Ascending aorta (tissue), 2 donors: Measurements from ENCODE around the gene GDPD5. TPM values are rescaled to one million over a fixed set of nuclear protein-coding genes. Genes with fewer than 3 reads are reported as not detected.
A peak's percentile ranks its signal among the peaks of the same experiment; 100 is the strongest.

ENCODE experiments used
- DNase-seq, 2 donors: peaks; one replicate each; pipeline ENCODE4 v3.0.0-alpha.2; 2019; ENCODE audit warnings: low spot score in 2 of 2
- H3K27ac ChIP-seq, 2 donors: fragments of 200-600 bp; sonication (generic); one replicate each; pipeline ENCODE4 v1.5.1; 2016 to 2017; ENCODE audit warnings: mild to moderate bottlenecking in 1 of 2
- H3K27me3 ChIP-seq: fragments of 200-600 bp; sonication (generic); one replicate; pipeline ENCODE4 v1.5.1; 2017
- H3K36me3 ChIP-seq, 2 donors: fragments of 200-600 bp; sonication (generic); one replicate each; pipeline ENCODE4 v1.5.1; 2016
- H3K4me1 ChIP-seq, 2 donors: fragments of 200-600 bp; sonication (generic); one replicate each; pipeline ENCODE4 v1.5.1; 2016 to 2017; ENCODE audit warnings: mild to moderate bottlenecking in 1 of 2
- H3K4me3 ChIP-seq, 2 donors: fragments of 200-600 bp; sonication (generic); one replicate each; pipeline ENCODE4 v1.5.1; 2016 to 2017; ENCODE audit warnings: mild to moderate bottlenecking in 1 of 2
- H3K9me3 ChIP-seq, 2 donors: fragments of 200-600 bp; sonication (generic); one replicate each; pipeline ENCODE4 v1.5.1; 2016
- intact Hi-C: fragments of 100-400 bp; cut with DNase I; formaldehyde crosslinking; loops from one replicate; pipeline ENCODE4 v1.15.1; 2023
- total RNA-seq: library from RNA; depleted of rRNA; stranded (reverse); fragments of >200 nt; gene quantifications from one replicate; pipeline ENCODE4 v1.1.0, GENCODE V29; 2016
- TF ChIP-seq, protein P1 (sequence below), 3 experiments: fragments of 200-600 bp in 2 of 3; fragments of 450-650 bp in 1 of 3; sonication (generic) in 2 of 3; IDR thresholded peaks; one replicate each; pipeline ENCODE4 v1.5.1; 2016 to 2019; ENCODE audit warnings: antibody characterized with exemption in 3 of 3, mild to moderate bottlenecking in 1 of 3, moderate library complexity in 1 of 3

The GDPD5 gene
- total RNA-seq, 1 donor from 2014 or later: 64.6 TPM

DNA sequence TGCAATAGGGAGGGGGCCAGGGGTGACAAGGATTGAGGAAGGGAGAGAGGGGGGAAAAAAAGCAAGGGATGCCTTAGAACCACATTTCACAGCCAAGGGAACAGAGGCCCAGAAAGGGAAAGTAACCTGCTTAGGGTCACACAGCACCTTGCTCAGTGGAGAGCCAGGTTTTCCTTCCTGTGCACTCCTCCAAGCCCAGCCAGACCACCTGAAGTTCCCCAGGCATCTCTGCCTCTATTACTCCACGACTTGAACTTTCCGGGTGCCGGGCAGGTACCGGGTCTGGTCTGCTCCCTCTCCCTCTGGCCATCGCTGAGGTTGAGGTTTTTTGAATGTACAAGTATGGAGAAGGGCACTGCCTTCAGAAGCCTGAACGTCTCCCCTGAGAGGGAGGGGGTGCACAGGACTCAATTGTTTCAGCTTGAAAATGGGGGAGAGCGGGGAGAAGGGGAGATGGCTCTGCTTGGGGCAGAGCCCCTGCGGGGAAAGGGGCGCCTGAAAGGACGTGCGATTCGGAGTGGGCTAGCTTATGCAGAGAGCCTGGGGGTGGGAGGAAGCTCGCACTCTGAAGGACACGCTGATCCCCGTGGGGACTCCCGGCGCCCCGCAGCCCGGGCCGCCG, 35.8 kb upstream of the GDPD5 start:
- H3K4me1 ChIP-seq: peaks cover 31 to 67% of the 10 kb centered on the region in 2 donors
- TF ChIP-seq, protein P1, sequence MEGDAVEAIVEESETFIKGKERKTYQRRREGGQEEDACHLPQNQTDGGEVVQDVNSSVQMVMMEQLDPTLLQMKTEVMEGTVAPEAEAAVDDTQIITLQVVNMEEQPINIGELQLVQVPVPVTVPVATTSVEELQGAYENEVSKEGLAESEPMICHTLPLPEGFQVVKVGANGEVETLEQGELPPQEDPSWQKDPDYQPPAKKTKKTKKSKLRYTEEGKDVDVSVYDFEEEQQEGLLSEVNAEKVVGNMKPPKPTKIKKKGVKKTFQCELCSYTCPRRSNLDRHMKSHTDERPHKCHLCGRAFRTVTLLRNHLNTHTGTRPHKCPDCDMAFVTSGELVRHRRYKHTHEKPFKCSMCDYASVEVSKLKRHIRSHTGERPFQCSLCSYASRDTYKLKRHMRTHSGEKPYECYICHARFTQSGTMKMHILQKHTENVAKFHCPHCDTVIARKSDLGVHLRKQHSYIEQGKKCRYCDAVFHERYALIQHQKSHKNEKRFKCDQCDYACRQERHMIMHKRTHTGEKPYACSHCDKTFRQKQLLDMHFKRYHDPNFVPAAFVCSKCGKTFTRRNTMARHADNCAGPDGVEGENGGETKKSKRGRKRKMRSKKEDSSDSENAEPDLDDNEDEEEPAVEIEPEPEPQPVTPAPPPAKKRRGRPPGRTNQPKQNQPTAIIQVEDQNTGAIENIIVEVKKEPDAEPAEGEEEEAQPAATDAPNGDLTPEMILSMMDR (IDR thresholded peaks at IDR 0.05): no peak
- H3K4me3 ChIP-seq: peak overlapping the region; percentile 80 to 93
- intact Hi-C loops: loop anchor here (1.0 kb wide), 1 partner anchor 7 kb away; no protein-coding TSS in a partner anchor
- peak overlapping the region; percentile 99 to 100 for H3K27ac ChIP-seq
- DNase-seq: no peak
- H3K27me3 ChIP-seq: no peaks in the 10 kb centered on the region
- peaks cover 8 to 15% of the 10 kb centered on the region in 2 donors for H3K36me3 ChIP-seq
- H3K9me3 ChIP-seq: no peaks in the 10 kb centered on the region

DNA sequence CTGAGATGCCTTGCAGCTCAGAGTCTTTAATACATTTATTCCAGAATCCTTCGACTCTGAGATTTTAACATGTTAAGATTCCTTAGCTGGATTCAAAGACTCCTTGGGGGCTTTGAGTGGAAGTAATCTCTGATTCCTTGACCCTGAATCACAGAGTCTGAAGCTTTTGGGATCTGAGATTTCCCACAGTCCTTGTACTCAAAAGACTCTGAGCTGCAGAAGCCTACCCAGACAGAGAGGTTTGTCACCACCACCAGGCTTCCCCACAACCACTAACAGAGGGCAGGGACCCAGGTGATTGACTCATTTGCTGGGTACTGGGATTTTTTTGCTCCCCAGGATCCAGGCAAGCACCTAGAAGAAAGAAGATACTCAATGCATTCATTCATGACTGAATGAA, 34.9 kb upstream of the GDPD5 start:
- intact Hi-C loops: no loop called here

DNA sequence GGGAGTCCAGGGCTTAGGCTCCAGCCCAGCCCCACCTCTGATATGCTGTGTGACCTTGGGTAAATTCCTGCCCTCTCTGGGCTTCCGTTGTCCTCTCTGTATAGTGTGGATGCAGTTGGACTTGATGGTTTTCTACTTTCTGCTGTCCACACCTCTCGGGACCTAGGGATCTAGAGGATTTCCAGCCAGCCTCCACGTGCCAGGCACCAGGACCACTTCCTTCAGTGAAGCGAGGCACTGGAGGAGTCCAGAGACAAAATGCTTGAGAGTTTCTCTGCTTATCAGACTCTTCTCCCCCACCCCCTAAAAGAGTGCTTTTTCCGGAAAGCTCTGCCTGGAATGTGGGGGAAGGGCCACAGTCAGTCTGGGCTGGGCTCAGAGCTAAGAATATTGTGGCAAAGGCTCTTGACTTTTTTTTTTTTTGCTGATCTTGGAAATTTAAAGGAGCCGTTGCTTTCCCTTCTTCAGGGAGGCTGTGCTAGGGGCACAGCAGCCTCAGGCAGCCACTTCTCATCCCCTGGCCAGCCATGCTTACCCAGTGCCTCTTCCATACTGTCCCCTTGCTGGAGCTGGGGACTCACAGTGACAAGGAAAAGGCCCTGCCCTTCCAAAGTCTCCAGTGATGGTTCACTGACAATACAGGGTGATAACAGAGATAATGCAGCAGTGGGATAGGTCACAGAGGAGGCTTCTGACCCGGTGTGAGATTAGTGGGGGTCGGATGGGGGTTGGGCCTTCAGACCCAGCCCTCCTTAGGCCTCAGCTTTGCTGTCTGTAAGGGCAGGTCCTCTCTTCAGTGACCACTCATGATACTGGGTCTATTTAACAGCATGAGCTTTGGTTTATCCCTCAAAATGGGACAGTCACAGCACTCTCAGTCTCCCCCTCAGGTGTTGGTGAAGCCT, 33.5 kb upstream of the GDPD5 start:
- intact Hi-C loops: loop anchor here (10.0 kb wide), 1 partner anchor 676 kb away; no protein-coding TSS in a partner anchor
- no peaks in the 10 kb centered on the region for H3K36me3 ChIP-seq
- H3K27me3 ChIP-seq: no peaks in the 10 kb centered on the region
- DNase-seq: peak in 1 of 2 donors; percentile 82
- H3K4me3 ChIP-seq: peak overlapping the region; percentile 25 to 46
- TF ChIP-seq, protein P1 (IDR thresholded peaks at IDR 0.05): no peak
- H3K9me3 ChIP-seq: no peaks in the 10 kb centered on the region
- H3K27ac ChIP-seq: peak overlapping the region; percentile 99 to 100
- H3K4me1 ChIP-seq: peaks cover 31 to 55% of the 10 kb centered on the region in 2 donors

More for the DNA sequence above, 34.9 kb upstream of the GDPD5 start:
- DNase-seq: no peak
- Histone ChIP-seq H3K36me3 (peaks cover 0 to 6% of the 10 kb centered on the region in 2 donors), H3K9me3 (no peaks in the 10 kb centered on the region), H3K4me1 (peaks cover 31 to 58% of the 10 kb centered on the region in 2 donors), H3K27me3 (no peaks in the 10 kb centered on the region), H3K27ac (peak overlapping the region; percentile 99 to 100), H3K4me3 (no peak overlapping the region)
- TF ChIP-seq, protein P1 (IDR thresholded peaks at IDR 0.05): no peak

DNA sequence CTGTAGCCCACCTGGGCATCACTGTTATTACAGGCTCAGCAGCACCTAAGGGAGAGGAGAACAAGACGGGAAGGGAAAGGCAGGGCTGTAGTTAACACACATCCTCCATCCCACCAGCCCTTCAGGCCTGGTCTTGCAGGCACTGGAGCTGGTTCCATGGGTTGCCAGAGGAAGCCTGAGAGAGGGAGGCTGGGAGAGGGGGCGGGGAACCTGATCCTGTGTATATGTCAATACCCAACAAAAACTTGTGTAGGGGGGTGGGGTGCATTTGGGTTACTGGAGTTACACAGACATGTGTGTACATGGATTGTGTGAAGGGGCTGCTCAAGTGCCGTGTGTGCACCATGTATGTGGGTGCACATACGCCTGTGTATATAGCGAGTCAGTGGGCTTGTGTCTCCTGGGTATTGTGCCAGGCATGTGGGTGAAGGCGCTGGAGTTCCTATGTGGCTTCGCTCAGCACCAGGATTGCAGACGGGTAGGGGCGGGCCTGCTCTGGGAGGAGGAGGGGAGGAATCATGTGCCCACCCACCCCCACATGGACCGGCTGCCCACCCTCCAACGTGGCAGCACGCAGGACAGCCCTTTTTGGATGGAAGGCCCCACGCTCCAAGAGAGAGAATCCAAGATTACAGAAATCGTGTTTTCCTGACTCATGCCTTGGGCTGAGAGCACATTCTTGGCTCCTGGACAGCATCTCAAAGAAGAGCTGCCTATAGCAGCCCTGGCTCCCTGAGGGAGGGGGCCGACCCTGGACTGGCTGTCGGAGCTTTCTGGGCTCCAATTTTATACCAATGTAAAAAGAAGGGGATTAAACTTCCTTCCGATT, 32.1 kb upstream of the GDPD5 start:
- Histone ChIP-seq H3K36me3 (no peaks in the 10 kb centered on the region), H3K4me3 (peak overlapping the region; percentile 25 to 46), H3K4me1 (peaks cover 31 to 62% of the 10 kb centered on the region in 2 donors), H3K9me3 (no peaks in the 10 kb centered on the region), H3K27ac (peak overlapping the region; percentile 99 to 100), H3K27me3 (no peaks in the 10 kb centered on the region)
- peak in 1 of 2 donors; percentile 91 for DNase-seq
- TF ChIP-seq, protein P1 (IDR thresholded peaks at IDR 0.05): no peak
- intact Hi-C loops: loop anchor here (10.0 kb wide), 1 partner anchor 677 kb away; no protein-coding TSS in a partner anchor

DNA sequence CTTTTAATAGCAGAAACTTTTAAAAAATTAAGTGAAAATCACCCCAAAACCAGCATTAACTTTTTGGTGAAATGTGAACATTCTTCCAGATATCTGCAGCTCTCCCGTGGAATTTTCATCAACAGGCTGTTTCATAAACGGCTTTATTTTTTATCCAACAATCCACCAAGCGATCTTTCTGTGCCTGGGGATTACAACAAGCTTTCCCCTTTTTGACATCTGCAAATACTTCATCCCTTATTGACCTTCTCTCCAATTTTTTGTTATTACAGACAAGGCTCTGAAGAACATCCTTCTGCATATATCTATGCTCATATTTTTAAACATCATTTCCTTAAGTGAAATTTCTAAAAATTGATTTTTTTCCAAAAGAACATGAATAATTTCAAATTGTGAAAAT, 30.5 kb upstream of the GDPD5 start:
- Histone ChIP-seq H3K27ac (peak overlapping the region; percentile 99 to 100), H3K9me3 (no peaks in the 10 kb centered on the region), H3K27me3 (no peaks in the 10 kb centered on the region), H3K4me3 (no peak overlapping the region), H3K4me1 (peaks cover 26 to 56% of the 10 kb centered on the region in 2 donors), H3K36me3 (no peaks in the 10 kb centered on the region)
- no peak for DNase-seq
- TF ChIP-seq, protein P1 (IDR thresholded peaks at IDR 0.05): no peak
- intact Hi-C loops: loop anchor here (10.0 kb wide), 1 partner anchor 679 kb away; no protein-coding TSS in a partner anchor
